ENCODE measurements around the gene PACS1.

DNA sequence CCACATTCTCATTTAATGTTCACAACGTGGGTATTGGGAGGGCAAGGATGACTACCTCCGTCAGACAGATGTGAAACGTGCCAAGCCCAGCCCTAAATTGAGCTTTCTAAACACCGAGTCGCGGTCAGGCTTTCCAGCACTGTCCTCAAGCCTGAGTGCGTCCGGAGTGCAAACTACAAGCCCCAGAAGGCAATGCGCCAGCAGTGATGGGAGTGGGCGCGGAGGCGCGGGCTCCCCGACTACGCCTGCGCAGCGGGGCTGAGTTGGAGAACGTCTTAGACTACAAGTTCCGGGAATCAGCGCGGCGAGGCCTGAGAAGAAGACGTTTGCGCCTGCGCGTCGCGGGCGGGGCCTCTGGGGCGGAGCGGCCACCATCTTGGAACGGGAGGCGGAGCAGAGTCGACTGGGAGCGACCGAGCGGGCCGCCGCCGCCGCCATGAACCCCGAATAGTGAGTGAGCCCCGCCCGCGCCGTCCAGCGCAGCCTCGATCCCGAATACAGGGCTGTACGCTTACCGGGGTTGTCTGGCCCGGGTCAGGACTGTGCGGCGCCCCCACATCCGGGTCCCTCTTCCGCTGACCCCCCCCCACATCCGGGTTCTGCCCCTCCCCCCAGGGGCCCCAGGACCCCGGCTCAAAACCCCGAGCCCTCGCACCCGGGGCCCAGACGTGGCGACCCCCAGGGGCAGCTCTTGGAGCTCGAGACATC is 198.3 kb downstream of the PACS1 start, which contains the start of gene RAB1B:
- TF ChIP-seq POLR2AphosphoS5 (IDR thresholded peaks at IDR 0.05; ENCODE audit: low read depth, low read length) (no peak; the same call in 1 of the 2 replicates), SIN3A (IDR thresholded peaks at IDR 0.05; ENCODE audit: borderline replicate concordance, insufficient read depth, low read depth, low read length) (peak; percentile 44; the same call in 1 of the 2 replicates)
- TF ChIP-seq, protein P1, sequence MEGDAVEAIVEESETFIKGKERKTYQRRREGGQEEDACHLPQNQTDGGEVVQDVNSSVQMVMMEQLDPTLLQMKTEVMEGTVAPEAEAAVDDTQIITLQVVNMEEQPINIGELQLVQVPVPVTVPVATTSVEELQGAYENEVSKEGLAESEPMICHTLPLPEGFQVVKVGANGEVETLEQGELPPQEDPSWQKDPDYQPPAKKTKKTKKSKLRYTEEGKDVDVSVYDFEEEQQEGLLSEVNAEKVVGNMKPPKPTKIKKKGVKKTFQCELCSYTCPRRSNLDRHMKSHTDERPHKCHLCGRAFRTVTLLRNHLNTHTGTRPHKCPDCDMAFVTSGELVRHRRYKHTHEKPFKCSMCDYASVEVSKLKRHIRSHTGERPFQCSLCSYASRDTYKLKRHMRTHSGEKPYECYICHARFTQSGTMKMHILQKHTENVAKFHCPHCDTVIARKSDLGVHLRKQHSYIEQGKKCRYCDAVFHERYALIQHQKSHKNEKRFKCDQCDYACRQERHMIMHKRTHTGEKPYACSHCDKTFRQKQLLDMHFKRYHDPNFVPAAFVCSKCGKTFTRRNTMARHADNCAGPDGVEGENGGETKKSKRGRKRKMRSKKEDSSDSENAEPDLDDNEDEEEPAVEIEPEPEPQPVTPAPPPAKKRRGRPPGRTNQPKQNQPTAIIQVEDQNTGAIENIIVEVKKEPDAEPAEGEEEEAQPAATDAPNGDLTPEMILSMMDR (IDR thresholded peaks at IDR 0.05): no peak

Measured in Panc1 (cell line).